Adrenal gland (tissue), 12 donors: ENCODE data around the gene THRB. TPM values are rescaled to one million over a fixed set of nuclear protein-coding genes. Genes with fewer than 3 reads are reported as not detected.

Source experiments
- DNase-seq, 7 donors: peaks; one replicate each; pipeline ENCODE4 v3.0.0-alpha.2; 2019 to 2020
- H3K27ac ChIP-seq, 5 donors: fragments of 200-600 bp; sonication (generic) in 4 of 5; 1 replicate in 3 of 5; 2 replicates in 2 of 5; pipeline versions ENCODE4 v1.5.1 to v1.8.0; 2016 to 2020; ENCODE audit warnings: mild to moderate bottlenecking in 1 of 5
- H3K27me3 ChIP-seq: fragments of 200-600 bp; 2 replicates; pipeline ENCODE4 v1.8.0; 2021
- H3K36me3 ChIP-seq, 2 donors: fragments of 200-600 bp; replicated peaks in 1 of 2; 1 replicate in 1 of 2; 2 replicates in 1 of 2; pipeline versions ENCODE4 v1.5.1 to v1.8.0; 2018 to 2022
- H3K4me1 ChIP-seq, 2 donors: fragments of 200-600 bp; replicated peaks in 1 of 2; 1 replicate in 1 of 2; 2 replicates in 1 of 2; pipeline versions ENCODE4 v1.5.1 to v1.8.0; 2018 to 2021
- H3K4me3 ChIP-seq, 4 donors: fragments of 200-600 bp; sonication (generic) in 3 of 4; one replicate each; pipeline ENCODE4 v1.5.1; 2016 to 2018
- H3K9me3 ChIP-seq, 3 donors: fragments of 200-600 bp; sonication (generic) in 1 of 3; replicated peaks in 1 of 3; 1 replicate in 2 of 3; 2 replicates in 1 of 3; pipeline versions ENCODE4 v1.5.1 to v1.8.0; 2016 to 2021
- POLR2A ChIP-seq, 2 donors: fragments of 450-650 bp; IDR thresholded peaks; one replicate each; pipeline ENCODE4 v1.6.1; 2017; ENCODE audit warnings: antibody characterized with exemption in 2 of 2, mild to moderate bottlenecking in 2 of 2, moderate library complexity in 1 of 2
- WGBS, 4 donors: extraction: QIAGEN DNeasy Blood & Tissue Kit in 2 of 4; methylation state at CpG; one replicate each; pipeline versions ENCODE4 v1.1.5 to v1.1.7; 2013 to 2017; 5-methylcytosine and 5-hydroxymethylcytosine counted together
- intact Hi-C, 2 donors: fragments of 100-400 bp; cut with DNase I; formaldehyde crosslinking; loops; one replicate each; pipeline versions ENCODE4 v1.14.1 to v1.15.0; 2022 to 2023
- polyA plus RNA-seq, 3 donors: library from polyadenylated mRNA; stranded (reverse); fragments of 200-250 nt in 2 of 3; fragments of 350-450 nt in 1 of 3; fragmentation: Illumina TruSeq in 1 of 3; extraction: RNeasy Lipid Tissue Mini Kit (QIAGEN cat#74804) in 1 of 3; gene quantifications; one replicate each; pipeline ENCODE4 v1.2.3, GENCODE V29; 2013 to 2014
- total RNA-seq, 9 donors: library from RNA; depleted of rRNA in 4 of 9; stranded (reverse); fragments of >200 nt in 4 of 9; fragments of 120-200 nt in 1 of 9; fragmentation: NEBNext Ultra II Directional in 1 of 9; extraction: Animal tissue kit (Norgen Biotek cat#: 25700) in 1 of 9; gene quantifications; one replicate each; pipeline versions ENCODE4 v1.1.0 to v1.2.4, GENCODE V29; 2013 to 2023
- TF ChIP-seq, protein P1 (sequence below), 6 experiments: fragments of 450-650 bp in 4 of 6; fragments of 200-600 bp in 2 of 6; sonication (generic) in 1 of 6; IDR thresholded peaks; 1 replicate in 5 of 6; 2 replicates in 1 of 6; pipeline versions ENCODE4 v1.5.1 to v1.8.0; 2016 to 2021; ENCODE audit warnings: antibody characterized with exemption in 6 of 6, mild to moderate bottlenecking in 2 of 6, moderate library complexity in 1 of 6
- donor health status: healthy with polysubstance abuse.
- donor health status: Bipolar disorder and iron deficiency.
- donor health status: DM: yes; HTN: yes; CAD: no.
- donor health status: DM: no; HTN: no; CAD: no.
- donor health status: DM: no; HTN: no; CAD: no.
- donor health status: DM: yes; HTN: yes; CAD: no.

THRB gene
- total and polyA plus RNA-seq, 12 donors = 3.0 to 30.7 (median 13.5) TPM

DNA sequence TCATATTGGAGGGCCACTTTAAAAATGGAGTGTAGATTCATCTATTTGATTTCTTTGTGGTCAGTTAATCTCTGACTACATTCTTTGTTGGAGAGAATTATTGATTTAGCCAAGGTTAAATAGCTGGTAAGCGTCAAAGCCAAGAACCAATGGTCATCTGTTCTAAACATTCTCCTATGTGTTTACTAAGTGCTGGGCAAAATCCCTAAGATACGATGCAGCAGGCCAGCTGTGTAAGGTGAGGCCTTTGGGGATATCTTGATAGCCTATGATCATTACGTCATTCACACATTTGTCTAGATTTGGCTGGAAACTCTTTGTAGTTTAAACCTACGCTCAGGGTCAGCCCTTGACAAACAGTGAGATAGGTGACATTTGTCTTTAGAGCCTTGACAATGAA is 313.4 kb downstream of the THRB start:
- WGBS, 4 donors = 61 to 77% (median 67%) methylated on average over 4 of the region's 4 CpGs
- Histone ChIP-seq H3K4me3 (no peak overlapping the region), H3K36me3 (no peaks in the 10 kb centered on the region), H3K27me3 (no peaks in the 10 kb centered on the region), H3K27ac (no peak overlapping the region), H3K4me1 (peaks cover 0 to 7% of the 10 kb centered on the region in 2 donors), H3K9me3 (no peaks in the 10 kb centered on the region)
- TF ChIP-seq, protein P1, sequence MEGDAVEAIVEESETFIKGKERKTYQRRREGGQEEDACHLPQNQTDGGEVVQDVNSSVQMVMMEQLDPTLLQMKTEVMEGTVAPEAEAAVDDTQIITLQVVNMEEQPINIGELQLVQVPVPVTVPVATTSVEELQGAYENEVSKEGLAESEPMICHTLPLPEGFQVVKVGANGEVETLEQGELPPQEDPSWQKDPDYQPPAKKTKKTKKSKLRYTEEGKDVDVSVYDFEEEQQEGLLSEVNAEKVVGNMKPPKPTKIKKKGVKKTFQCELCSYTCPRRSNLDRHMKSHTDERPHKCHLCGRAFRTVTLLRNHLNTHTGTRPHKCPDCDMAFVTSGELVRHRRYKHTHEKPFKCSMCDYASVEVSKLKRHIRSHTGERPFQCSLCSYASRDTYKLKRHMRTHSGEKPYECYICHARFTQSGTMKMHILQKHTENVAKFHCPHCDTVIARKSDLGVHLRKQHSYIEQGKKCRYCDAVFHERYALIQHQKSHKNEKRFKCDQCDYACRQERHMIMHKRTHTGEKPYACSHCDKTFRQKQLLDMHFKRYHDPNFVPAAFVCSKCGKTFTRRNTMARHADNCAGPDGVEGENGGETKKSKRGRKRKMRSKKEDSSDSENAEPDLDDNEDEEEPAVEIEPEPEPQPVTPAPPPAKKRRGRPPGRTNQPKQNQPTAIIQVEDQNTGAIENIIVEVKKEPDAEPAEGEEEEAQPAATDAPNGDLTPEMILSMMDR (IDR thresholded peaks at IDR 0.05) = no peak
- TF ChIP-seq POLR2A (IDR thresholded peaks at IDR 0.05) = no peak
- no peak for DNase-seq
- intact Hi-C loops = loop anchor here in 1 of 2 donors (10.0 kb wide), 1 partner anchor 54 kb away; no protein-coding TSS in a partner anchor

DNA sequence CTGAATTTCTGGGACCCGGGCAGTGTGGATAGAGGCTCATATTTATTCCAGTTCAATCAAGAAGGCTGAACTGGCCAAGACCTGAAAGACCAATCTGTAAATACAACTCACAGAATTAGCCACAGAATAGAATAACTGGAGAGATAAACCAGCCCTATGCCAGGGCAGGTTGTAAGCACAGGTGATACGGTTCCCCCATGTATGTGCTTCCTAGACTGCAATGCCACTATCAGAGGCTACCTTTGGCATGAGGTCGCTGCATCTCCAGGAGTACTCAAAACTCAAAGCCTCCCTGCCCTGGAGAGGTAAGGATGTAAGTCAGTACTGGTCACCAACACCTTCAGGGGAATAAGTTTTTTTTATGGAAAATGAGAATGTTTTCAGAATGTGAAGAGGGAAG is 314.0 kb downstream of the THRB start:
- intact Hi-C loops = loop anchor here in 1 of 2 donors (10.0 kb wide), 1 partner anchor 54 kb away; no protein-coding TSS in a partner anchor

DNA sequence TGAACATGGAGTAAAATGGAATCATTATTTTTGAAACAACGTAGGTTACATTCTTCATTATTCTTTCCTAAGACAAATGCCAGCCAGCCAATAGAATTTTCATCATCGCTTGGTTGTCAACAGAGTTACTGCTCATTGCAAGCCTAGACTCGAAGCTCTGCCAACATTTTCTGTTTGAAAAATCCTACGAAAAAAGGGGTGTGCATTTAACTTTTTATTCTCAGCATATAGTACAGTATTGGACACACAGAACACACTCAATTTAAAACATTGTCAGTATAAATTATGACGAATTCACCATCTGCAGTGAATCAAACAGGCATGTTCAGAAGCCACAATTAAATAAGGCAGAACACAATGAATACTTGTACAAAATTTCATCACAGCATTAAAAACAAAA is 317.4 kb downstream of the THRB start:
- intact Hi-C loops = no loop called here
- H3K27me3 ChIP-seq = no peaks in the 10 kb centered on the region
- peaks cover 0 to 7% of the 10 kb centered on the region in 2 donors for H3K4me1 ChIP-seq
- no peak overlapping the region for H3K27ac ChIP-seq
- no peak for DNase-seq
- H3K36me3 ChIP-seq = no peaks in the 10 kb centered on the region
- no peaks in the 10 kb centered on the region for H3K9me3 ChIP-seq
- H3K4me3 ChIP-seq = no peak overlapping the region
- no peak for TF ChIP-seq POLR2A (IDR thresholded peaks at IDR 0.05)
- TF ChIP-seq, protein P1 (IDR thresholded peaks at IDR 0.05) = no peak
- WGBS, 4 donors = 72 to 89% (median 83%) methylated on average over 5 of the region's 5 CpGs

More for the DNA sequence above, 314.0 kb downstream of the THRB start:
- no peaks in the 10 kb centered on the region for H3K9me3 ChIP-seq
- WGBS, 4 donors = 95 to 97% (median 96%) methylated on average over 3 of the region's 3 CpGs
- no peaks in the 10 kb centered on the region for H3K27me3 ChIP-seq
- no peak overlapping the region for H3K4me3 ChIP-seq
- H3K36me3 ChIP-seq = no peaks in the 10 kb centered on the region
- no peak for DNase-seq
- peaks cover 0 to 7% of the 10 kb centered on the region in 2 donors for H3K4me1 ChIP-seq
- TF ChIP-seq POLR2A (IDR thresholded peaks at IDR 0.05) = no peak
- TF ChIP-seq, protein P1 (IDR thresholded peaks at IDR 0.05) = no peak
- no peak overlapping the region for H3K27ac ChIP-seq

DNA sequence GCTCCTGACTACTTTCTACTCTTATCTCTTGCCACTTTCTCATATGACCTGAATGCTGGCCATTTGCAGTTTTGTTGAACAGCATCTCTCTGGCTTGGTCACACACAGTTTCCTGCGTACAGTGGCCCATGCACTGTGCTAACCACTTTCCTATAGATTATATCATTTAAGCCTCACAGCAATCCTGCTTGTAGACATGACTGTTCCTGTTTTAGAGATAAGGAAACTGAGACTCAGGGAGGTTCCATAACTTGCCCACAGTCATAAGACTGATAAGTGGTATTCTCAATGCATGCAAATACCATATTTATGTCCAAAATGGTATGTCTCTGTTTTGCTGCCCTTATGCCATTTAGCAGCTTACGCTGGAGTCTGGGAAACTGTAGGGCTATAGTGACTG is 320.0 kb downstream of the THRB start:
- DNase-seq = no peak
- Histone ChIP-seq H3K4me3 (no peak overlapping the region), H3K27ac (no peak overlapping the region), H3K36me3 (no peaks in the 10 kb centered on the region), H3K4me1 (peaks cover 0 to 7% of the 10 kb centered on the region in 2 donors), H3K9me3 (no peaks in the 10 kb centered on the region), H3K27me3 (no peaks in the 10 kb centered on the region)
- intact Hi-C loops = no loop called here
- WGBS, 4 donors = 94 to 100% (median 97%) methylated on average over 2 of the region's 2 CpGs
- TF ChIP-seq, protein P1 (IDR thresholded peaks at IDR 0.05) = no peak
- no peak for TF ChIP-seq POLR2A (IDR thresholded peaks at IDR 0.05)
